GM21381 (cell line): ENCODE data around the gene TMEM63A.
"Not testable (repeated sequence)": the region's sequence is repeated elsewhere in the genome, so short reads cannot be mapped to it uniquely, and the experiment has no call there.

Experiments
- ATAC-seq: cut with Tn5 transposase; IDR thresholded peaks from one replicate; pipeline ENCODE4 v1.9.1; 2021; ENCODE audit warnings: mild to moderate bottlenecking, moderate library complexity; ENCODE audit not compliant: unreplicated experiment

The TMEM63A gene

DNA sequence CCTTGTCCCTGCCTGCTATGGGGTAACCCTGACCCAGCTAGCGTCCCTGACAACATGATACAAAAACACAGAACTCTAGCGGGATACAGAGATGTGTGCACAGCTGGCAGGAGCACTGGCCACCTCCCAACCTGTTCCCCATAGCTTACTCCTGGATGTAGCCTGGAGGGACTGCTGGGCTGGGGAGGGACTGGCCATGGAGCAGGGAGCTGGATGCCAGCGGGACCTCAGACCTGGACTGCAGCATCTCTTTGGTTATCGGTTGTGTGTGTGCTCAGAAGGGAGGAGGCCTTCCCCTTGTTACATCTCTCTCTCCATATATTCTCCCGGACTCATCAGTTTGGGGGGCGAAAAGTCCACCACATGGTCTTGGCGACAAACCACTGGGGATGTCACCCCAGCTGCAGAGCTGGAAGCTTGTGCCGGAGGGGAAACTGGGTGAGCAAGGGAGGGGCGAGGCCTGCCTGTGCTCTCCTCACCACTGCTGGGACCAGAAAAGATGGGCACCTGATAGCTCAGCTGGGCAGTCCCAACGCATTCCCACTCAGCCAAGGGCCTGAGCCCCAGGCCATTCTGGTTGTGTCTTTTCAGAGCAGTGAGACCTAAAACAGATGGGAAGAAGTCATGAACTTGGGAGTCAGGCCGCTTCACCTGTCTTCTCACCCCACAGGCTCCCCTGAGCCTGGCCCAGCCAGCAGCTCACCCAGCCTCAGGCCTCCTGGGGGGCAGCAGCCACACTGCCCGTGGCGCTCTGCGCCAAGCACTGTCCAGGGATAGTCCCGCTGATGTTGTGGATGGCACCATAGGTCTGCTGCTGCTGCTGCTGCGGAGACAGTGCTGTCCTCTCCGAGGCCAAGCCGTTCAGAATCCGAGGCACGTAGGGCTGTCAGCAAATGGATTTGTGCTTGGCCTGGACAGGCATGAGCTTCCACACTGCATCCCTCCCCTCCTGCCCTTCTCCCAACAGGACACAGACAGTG is 35.6 kb downstream of the TMEM63A start:
- ATAC-seq: no peak

- no peak for ATAC-seq
Observed at GRCh38 chr1:225845571-225846259, 36.5 kb downstream of the TMEM63A start.

- ATAC-seq: no peak
Observed at GRCh38 chr1:225845097-225845496, 37.1 kb downstream of the TMEM63A start.

DNA sequence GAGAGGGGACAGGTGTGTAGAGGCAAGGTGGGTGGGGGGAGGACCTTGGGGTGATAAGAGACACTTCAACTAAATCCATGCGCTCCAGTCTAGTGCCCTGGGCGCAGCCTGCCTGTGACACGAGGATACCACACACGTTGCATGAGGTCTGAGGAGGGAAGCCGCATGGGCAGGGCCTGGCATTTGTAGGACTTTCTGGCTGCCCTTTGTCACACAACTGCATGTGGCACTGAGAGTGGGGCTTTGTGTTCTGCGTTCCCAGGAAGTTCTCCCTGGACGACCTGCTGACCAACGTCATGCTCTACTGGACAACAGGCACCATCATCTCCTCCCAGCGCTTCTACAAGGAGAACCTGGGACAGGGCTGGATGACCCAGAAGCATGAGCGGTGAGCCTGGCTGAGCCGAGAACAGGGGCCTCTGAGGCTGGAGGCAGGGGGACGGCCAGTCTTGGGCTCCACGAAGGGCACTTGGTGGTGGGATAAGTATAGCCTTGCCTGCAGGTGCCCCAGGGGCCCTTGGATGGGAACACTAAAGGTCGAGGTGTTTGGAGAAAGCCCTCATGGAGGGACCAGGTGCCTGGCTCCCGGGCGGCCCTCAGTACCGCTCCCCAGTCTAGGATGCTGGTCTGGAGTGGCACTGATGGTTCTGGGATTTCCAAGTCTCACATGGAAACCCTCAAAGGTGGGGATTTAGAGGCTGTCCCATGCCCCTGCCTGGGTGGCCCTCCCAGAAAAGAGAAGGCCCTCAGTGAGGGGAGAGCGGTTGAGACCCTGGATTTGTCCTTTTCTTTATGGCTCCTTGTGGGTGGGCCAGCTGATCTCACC is 37.7 kb downstream of the TMEM63A start:
- ATAC-seq: no peak

DNA sequence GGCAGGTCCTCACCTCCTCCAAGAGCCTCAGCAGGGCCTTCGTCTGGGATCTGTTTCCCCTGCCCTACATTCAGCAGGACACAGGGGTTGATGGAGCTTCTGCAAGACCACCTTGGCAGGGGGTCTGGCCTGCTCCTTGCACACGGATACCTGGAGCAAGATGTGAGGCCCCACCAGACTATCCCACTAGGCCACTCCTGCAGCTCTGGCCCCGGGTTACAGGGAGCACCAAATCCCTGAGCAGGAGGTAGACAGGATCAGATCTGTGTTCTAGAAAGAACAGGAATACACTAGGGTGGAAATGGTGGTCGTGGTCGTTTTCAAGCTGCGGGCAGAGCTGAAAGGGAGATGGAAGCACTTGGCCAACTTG is 38.8 kb downstream of the TMEM63A start:
- no peak for ATAC-seq

- no peak for ATAC-seq
Observed at GRCh38 chr1:225842788-225843425, 39.3 kb downstream of the TMEM63A start.

DNA sequence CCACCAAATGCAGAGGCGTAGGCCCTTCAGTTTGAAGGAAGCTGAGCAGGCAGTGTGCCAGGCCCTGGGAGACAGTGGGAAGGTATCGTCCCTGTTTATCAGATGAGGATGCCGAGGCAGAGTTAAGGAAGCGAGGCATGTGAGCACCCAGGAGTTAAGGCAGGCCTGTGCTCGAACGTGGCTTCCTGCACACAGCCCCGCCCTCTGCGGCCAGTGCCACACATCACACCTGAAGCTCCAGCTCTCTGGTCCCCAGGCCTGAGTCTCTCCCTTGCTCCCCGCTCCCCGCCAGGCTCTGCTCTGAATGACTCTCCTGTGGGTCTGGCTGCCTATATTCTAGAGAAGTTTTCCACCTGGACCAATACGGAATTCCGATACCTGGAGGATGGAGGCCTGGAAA is 40.1 kb downstream of the TMEM63A start:
- no peak for ATAC-seq

GRCh38 chr1:225840713-225841112 is 41.5 kb downstream of the TMEM63A start:
- no peak for ATAC-seq

DNA sequence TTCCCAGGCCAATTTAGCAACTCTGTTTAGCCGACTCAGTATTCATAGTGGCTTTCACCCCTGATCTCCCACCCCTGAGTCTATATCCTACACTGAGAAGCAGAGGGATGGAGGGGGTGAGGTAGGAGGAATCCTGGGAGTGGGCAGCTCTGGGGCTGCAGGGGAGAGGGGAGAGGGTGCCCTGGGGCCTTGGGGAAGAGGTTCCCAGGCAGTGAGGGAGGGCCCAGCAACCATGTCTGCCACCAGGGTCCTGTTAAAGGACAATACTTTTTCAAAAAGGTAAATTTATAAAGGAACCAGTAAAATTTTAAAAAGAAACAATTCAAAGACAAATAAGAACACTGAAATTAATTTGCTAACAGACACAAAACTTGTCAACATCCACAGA is 42.0 kb downstream of the TMEM63A start:
- no peak for ATAC-seq

- no peak for ATAC-seq
Observed at GRCh38 chr1:225838793-225839192, 43.4 kb downstream of the TMEM63A start.

GRCh38 chr1:225836296-225836695 is 45.9 kb downstream of the TMEM63A start:
- not testable (repeated sequence) for ATAC-seq

GRCh38 chr1:225835856-225836255 is 46.3 kb downstream of the TMEM63A start:
- no peak for ATAC-seq

DNA sequence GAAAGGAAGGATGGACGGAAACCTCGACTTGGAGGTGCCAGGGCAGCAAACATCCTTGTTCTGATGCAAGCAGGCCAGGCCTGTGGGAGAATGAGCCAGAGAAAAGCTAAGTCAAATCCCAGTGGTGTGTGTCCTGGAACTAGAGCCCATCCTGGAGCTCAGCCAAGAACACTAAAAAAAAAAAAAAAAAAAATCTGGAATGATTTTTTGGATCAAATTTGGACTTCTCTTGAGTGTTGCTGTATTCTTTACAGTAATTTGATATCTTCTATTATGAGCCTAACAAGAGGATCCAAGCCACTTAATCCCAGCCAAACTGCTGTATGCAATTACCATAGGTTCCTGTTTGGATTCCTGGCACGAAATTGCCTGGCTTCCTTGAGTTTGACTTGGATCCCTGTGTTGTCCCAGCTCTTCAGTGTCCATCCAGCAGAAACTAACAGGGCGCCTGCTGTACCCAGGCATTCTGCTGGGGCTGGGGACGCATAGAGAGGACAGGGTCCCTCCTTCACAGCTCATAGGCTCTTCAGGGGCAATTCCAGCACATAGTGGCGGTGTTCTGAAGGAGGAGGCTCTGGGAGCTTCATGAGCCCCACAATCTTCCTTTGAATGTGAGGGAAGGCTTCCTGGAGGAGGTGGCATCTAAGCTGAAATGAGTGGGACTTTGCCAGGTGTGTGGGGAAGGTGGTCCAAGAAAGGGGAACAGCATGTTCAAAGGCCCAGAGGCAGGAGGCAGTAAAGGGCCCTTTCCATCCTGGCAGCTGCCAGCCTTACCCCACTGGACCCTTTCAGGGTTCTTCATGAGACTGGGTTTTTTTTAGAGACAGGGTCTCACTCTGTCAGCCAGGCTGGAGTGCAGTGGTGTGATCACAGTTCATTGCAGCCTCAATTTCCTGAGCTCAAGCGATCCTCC is 47.5 kb downstream of the TMEM63A start:
- ATAC-seq: no peak

DNA sequence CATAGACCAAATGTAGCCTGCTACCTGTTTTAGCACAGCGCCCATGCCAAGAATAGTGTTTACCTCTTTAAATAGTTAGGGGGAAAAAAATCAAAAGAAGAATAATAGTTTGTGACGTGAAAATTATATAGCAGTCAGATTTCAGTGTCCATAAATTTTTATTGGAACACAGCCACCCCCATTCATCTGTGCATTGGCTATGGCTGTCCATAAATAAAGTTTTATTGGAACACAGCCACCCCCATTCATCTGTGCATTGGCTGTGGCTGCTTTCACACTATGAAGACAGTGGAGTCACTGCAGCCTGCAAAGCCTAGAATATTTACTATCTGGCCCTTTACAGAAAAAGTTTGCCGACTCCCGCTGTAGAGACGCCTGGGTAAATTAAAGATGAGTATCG is 51.3 kb downstream of the TMEM63A start:
- ATAC-seq: no peak

DNA sequence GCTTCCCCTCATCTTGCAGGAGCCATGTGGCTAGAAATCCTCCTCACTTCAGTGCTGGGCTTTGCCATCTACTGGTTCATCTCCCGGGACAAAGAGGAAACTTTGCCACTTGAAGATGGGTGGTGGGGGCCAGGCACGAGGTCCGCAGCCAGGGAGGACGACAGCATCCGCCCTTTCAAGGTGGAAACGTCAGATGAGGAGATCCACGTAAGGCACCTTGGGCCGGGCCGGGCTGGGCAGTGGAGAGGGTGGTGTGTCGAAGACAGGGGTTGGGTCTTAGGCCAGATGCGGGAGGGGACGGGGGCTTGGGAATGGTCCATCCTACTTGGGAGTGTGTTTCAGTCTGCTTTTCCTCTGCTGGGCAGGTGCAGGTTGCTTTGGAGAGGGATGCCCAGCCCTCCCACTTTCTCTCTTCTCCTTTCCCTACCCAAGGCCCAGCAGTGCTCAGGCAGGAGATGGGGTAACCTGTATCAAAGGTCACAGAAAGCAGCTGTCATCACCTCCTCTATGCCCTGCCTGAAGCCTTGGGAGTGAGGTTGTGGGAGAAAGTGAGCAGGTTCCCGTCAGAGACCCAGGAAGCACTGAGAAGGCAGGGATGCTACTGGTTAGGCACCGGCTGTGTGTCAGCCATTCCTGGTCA is 53.4 kb downstream of the TMEM63A start:
- ATAC-seq: no peak

- ATAC-seq: no peak
Observed at GRCh38 chr1:225827076-225827475, 55.1 kb downstream of the TMEM63A start.

DNA sequence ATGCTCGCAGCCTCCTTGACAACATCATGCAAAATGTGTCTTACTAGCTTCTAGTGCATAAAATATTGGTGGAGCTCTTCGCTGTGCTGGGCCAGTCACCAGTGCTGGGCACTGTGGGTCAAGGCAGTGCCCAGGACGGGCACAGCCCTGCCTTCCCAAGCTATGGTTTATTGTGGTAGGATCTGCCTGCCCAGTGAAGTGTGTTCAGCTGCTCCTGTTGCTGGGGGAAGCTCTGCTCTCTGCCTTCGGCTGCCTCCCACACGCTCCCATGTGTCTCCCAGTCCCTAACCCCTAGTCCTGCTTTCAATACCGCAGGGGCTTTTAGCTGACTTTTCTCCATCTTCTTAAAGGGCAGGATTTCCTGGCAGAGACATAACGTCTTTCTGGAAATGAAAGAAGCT is 56.6 kb downstream of the TMEM63A start:
- ATAC-seq: no peak

DNA sequence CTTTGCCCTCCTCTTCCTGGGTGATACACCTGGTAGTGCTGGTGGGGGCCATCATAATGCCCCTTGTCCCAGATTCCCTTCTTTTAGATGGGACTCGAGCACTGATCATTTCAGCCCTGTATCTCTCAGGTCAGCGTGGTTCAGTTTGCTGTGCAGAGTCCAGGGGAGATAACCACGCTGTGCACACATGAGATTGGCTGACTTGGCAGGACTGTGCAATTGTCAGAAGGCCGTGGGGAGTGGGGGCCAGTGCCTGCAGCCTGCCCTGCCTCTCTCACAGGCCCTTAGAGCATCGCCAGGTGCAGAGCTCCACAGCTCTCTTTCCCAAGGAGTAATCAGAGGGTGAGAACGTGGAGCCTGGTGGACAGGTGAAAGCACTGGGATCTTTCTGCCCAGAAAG is 57.1 kb downstream of the TMEM63A start:
- ATAC-seq: no peak

GRCh38 chr1:225824533-225824941 is 57.6 kb downstream of the TMEM63A start:
- ATAC-seq: no peak
